ENCODE measurements around the gene CYBC1.

DNA sequence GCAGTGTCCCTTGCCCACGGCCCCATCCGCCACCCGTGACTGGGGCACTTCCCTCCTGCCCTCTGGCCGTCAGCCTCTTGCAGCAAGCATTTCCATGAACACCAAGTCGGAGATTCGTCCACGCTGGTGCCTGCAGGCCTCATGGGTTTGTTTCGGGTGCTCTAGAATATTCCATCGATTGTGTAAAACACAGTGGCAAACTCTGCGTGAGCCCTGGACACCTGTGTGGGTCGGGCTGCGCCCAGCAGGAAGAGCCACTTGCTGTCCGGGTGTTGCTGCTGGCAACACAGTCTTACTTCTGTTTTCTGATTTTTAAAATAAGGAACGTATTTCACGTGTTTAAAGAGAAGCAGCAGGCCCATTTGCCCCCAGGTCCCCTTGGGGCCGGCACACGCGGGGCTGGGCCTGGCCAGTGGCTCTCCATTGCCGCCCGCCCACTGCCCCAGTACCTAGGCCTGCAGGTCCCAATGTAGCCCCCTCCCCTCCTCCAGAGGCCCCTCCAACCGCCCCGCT, 10.0 kb downstream of the CYBC1 start:
- TF ChIP-seq EZH2 (IDR thresholded peaks at IDR 0.05): no peak
- no peak for TF ChIP-seq POLR2AphosphoS5 (IDR thresholded peaks at IDR 0.05; ENCODE audit: borderline replicate concordance, low read depth, low read length)

All from SK-N-MC (cell line).